ENCODE measurements around the gene RSPH9. TPM values are rescaled to one million over a fixed set of nuclear protein-coding genes. Genes with fewer than 3 reads are reported as not detected.

Gene RSPH9
- total RNA-seq, 6 experiments from 2014 or later, result not detected

- peaks cover 0 to 29% (median 3%) of the 10 kb centered on the region in 4 donors for H3K4me1 ChIP-seq
- no peak for ATAC-seq
- intact Hi-C loops (cut with DNase I), result loop anchor here in 1 of 2 donors (10.0 kb wide), 1 partner anchor 416 kb away; no protein-coding TSS in a partner anchor
- H3K9me3 ChIP-seq, result no peaks in the 10 kb centered on the region
- no peak for DNase-seq
- peaks cover 0 to 11% (median 4%) of the 10 kb centered on the region in 4 donors for H3K36me3 ChIP-seq
- no peak overlapping the region for H3K4me3 ChIP-seq
- WGBS (ENCODE audit: insufficient coverage, low coverage, low lambda C conversion rate, missing lambda C conversion rate), result no CpG with 5 or more reads among the region's 15 CpGs
- TF ChIP-seq POLR2A (IDR thresholded peaks at IDR 0.05), result no peak
- TF ChIP-seq CTCF (IDR thresholded peaks at IDR 0.05), result no peak
- no peaks in the 10 kb centered on the region for H3K27me3 ChIP-seq
- no peak overlapping the region for H3K27ac ChIP-seq
Observed at GRCh38 chr6:43669050-43669921, 24.4 kb downstream of the RSPH9 start.

GRCh38 chr6:43669922-43670622 is 25.2 kb downstream of the RSPH9 start:
- ATAC-seq (no peak), DNase-seq (no peak)
- intact Hi-C loops (cut with DNase I), result loop anchor here in 1 of 2 donors (10.0 kb wide), 1 partner anchor 415 kb away; no protein-coding TSS in a partner anchor
- no peak overlapping the region for H3K27ac ChIP-seq
- no peaks in the 10 kb centered on the region for H3K9me3 ChIP-seq
- 94% methylated on average over 5 of the region's 6 CpGs for WGBS (ENCODE audit: insufficient coverage, low coverage, low lambda C conversion rate, missing lambda C conversion rate)
- H3K4me1 ChIP-seq, result peaks cover 0 to 29% (median 3%) of the 10 kb centered on the region in 4 donors
- H3K27me3 ChIP-seq, result no peaks in the 10 kb centered on the region
- H3K36me3 ChIP-seq, result peaks cover 0 to 19% (median 7%) of the 10 kb centered on the region in 4 donors
- no peak overlapping the region for H3K4me3 ChIP-seq
- no peak for TF ChIP-seq CTCF (IDR thresholded peaks at IDR 0.05)
- no peak for TF ChIP-seq POLR2A (IDR thresholded peaks at IDR 0.05)

- Histone ChIP-seq H3K4me1 (peaks cover 0 to 29% (median 3%) of the 10 kb centered on the region in 4 donors), H3K4me3 (no peak overlapping the region), H3K9me3 (no peaks in the 10 kb centered on the region), H3K27me3 (no peaks in the 10 kb centered on the region), H3K27ac (no peak overlapping the region), H3K36me3 (peaks cover 0 to 24% (median 7%) of the 10 kb centered on the region in 4 donors)
- ATAC-seq (no peak), DNase-seq (no peak)
- WGBS (ENCODE audit: insufficient coverage, low coverage, low lambda C conversion rate, missing lambda C conversion rate), result no CpG with 5 or more reads among the region's 6 CpGs
- intact Hi-C loops (cut with DNase I), result no loop called here
- no peak for TF ChIP-seq POLR2A (IDR thresholded peaks at IDR 0.05)
- no peak for TF ChIP-seq CTCF (IDR thresholded peaks at IDR 0.05)
Observed at GRCh38 chr6:43670623-43670986, 25.8 kb downstream of the RSPH9 start.

GRCh38 chr6:43671011-43671800 is 26.4 kb downstream of the RSPH9 start:
- 84% methylated on average over 5 of the region's 8 CpGs for WGBS (ENCODE audit: insufficient coverage, low coverage, low lambda C conversion rate, missing lambda C conversion rate)
- intact Hi-C loops (cut with DNase I), result no loop called here
- no peak for ATAC-seq
- Histone ChIP-seq H3K27me3 (no peaks in the 10 kb centered on the region), H3K36me3 (peaks cover 0 to 24% (median 7%) of the 10 kb centered on the region in 4 donors), H3K27ac (no peak overlapping the region), H3K4me1 (peaks cover 0 to 29% (median 3%) of the 10 kb centered on the region in 4 donors), H3K4me3 (no peak overlapping the region), H3K9me3 (no peaks in the 10 kb centered on the region)
- TF ChIP-seq CTCF (IDR thresholded peaks at IDR 0.05) (no peak), POLR2A (IDR thresholded peaks at IDR 0.05) (no peak)
- no peak for DNase-seq
